ENCODE data around the gene PRRT1B.

Gene PRRT1B

GRCh38 chr9:131539223-131539923 lies 6.0 kb upstream of the PRRT1B start:
- TF ChIP-seq POLR2AphosphoS5 (IDR thresholded peaks at IDR 0.05; ENCODE audit: low read depth, low read length) (no peak), SIN3A (IDR thresholded peaks at IDR 0.05; ENCODE audit: borderline replicate concordance, insufficient read depth, low read length) (no peak), FOXP2 (optimal IDR thresholded peaks at IDR 0.05; ENCODE audit: borderline replicate concordance, extremely low read depth, extremely low read length, insufficient read depth) (no peak), TAF1 (IDR thresholded peaks at IDR 0.05; ENCODE audit: borderline replicate concordance, insufficient read depth, low read length) (no peak), REST (IDR thresholded peaks at IDR 0.05; ENCODE audit: insufficient read depth in 1 of 2, low read depth in 2 of 2, low read length in 2 of 2) (no peak)

GRCh38 chr9:131543141-131543540 lies 2.2 kb upstream of the PRRT1B start:
- TF ChIP-seq TAF1 (IDR thresholded peaks at IDR 0.05; ENCODE audit: borderline replicate concordance, insufficient read depth, low read length) (no peak), FOXP2 (optimal IDR thresholded peaks at IDR 0.05; ENCODE audit: borderline replicate concordance, extremely low read depth, extremely low read length, insufficient read depth) (no peak), POLR2AphosphoS5 (IDR thresholded peaks at IDR 0.05; ENCODE audit: low read depth, low read length) (no peak), REST (IDR thresholded peaks at IDR 0.05; ENCODE audit: insufficient read depth in 1 of 2, low read depth in 2 of 2, low read length in 2 of 2) (no peak), SIN3A (IDR thresholded peaks at IDR 0.05; ENCODE audit: borderline replicate concordance, insufficient read depth, low read length) (no peak)

GRCh38 chr9:131545786-131546335 lies 538 bp downstream of the PRRT1B start:
- TF ChIP-seq TAF1 (IDR thresholded peaks at IDR 0.05; ENCODE audit: borderline replicate concordance, insufficient read depth, low read length): no peak
- TF ChIP-seq SIN3A (IDR thresholded peaks at IDR 0.05; ENCODE audit: borderline replicate concordance, insufficient read depth, low read length): no peak
- no peak for TF ChIP-seq REST (IDR thresholded peaks at IDR 0.05; ENCODE audit: insufficient read depth in 1 of 2, low read depth in 2 of 2, low read length in 2 of 2)
- no peak for TF ChIP-seq FOXP2 (optimal IDR thresholded peaks at IDR 0.05; ENCODE audit: borderline replicate concordance, extremely low read depth, extremely low read length, insufficient read depth)
- TF ChIP-seq POLR2AphosphoS5 (IDR thresholded peaks at IDR 0.05; ENCODE audit: low read depth, low read length): no peak

GRCh38 chr9:131546336-131547084 lies 1.2 kb downstream of the PRRT1B start:
- TF ChIP-seq FOXP2 (optimal IDR thresholded peaks at IDR 0.05; ENCODE audit: borderline replicate concordance, extremely low read depth, extremely low read length, insufficient read depth) (no peak), POLR2AphosphoS5 (IDR thresholded peaks at IDR 0.05; ENCODE audit: low read depth, low read length) (no peak), REST (IDR thresholded peaks at IDR 0.05; ENCODE audit: insufficient read depth in 1 of 2, low read depth in 2 of 2, low read length in 2 of 2) (no peak), SIN3A (IDR thresholded peaks at IDR 0.05; ENCODE audit: borderline replicate concordance, insufficient read depth, low read length) (no peak), TAF1 (IDR thresholded peaks at IDR 0.05; ENCODE audit: borderline replicate concordance, insufficient read depth, low read length) (no peak)
